ENCODE results near the gene KLHL28. TPM values are rescaled to one million over a fixed set of nuclear protein-coding genes. Genes with fewer than 3 reads are reported as not detected.

The KLHL28 gene
- total and polyA plus RNA-seq, 10 of the 15 experiments (the other 5 are each of a cell fraction or from before 2014, with no cell fraction given), result 2.7 to 9.8 (median 6.2) TPM

DNA sequence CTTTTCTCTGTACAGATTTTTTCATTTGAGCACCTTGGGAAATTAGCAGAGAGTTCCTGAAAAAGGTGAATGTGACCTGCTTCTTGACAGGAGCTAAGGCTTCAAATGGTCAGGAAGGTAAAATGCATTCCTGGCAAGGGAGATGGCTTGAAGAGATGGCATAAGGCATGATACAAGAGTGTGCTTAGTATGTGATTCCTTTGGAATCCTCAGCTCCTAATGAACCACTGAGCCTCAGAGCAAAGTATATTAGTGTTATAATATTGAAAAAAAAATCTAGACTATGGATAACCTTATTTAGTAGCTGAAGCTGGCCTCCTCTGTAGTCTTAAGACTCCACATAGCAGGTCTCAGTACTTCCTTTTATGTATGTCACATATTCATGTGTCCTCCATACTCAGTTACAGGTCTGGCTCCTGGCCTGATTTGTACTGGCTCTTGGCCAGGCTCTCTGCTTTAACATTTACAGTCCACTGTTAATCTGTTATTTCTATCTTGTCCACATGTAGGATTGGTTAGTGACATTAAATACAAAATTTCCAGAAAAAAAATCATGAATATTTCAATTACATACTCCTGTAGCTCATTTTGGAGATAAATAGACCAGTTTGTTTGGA, 18.1 kb upstream of the KLHL28 start (continued):
- TF ChIP-seq, protein P1, sequence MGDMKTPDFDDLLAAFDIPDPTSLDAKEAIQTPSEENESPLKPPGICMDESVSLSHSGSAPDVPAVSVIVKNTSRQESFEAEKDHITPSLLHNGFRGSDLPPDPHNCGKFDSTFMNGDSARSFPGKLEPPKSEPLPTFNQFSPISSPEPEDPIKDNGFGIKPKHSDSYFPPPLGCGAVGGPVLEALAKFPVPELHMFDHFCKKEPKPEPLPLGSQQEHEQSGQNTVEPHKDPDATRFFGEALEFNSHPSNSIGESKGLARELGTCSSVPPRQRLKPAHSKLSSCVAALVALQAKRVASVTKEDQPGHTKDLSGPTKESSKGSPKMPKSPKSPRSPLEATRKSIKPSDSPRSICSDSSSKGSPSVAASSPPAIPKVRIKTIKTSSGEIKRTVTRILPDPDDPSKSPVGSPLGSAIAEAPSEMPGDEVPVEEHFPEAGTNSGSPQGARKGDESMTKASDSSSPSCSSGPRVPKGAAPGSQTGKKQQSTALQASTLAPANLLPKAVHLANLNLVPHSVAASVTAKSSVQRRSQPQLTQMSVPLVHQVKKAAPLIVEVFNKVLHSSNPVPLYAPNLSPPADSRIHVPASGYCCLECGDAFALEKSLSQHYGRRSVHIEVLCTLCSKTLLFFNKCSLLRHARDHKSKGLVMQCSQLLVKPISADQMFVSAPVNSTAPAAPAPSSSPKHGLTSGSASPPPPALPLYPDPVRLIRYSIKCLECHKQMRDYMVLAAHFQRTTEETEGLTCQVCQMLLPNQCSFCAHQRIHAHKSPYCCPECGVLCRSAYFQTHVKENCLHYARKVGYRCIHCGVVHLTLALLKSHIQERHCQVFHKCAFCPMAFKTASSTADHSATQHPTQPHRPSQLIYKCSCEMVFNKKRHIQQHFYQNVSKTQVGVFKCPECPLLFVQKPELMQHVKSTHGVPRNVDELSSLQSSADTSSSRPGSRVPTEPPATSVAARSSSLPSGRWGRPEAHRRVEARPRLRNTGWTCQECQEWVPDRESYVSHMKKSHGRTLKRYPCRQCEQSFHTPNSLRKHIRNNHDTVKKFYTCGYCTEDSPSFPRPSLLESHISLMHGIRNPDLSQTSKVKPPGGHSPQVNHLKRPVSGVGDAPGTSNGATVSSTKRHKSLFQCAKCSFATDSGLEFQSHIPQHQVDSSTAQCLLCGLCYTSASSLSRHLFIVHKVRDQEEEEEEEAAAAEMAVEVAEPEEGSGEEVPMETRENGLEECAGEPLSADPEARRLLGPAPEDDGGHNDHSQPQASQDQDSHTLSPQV (IDR thresholded peaks at IDR 0.05), result no peak

- Histone ChIP-seq H3K36me3 (ENCODE audit: control insufficient read depth in 2 of 2, insufficient read depth in 2 of 2, low read length in 1 of 2) (no peaks in the 10 kb centered on the region), H2AFZ (ENCODE audit: control insufficient read depth, low read depth, low read length) (no peak overlapping the region), H3K4me3 (no peak overlapping the region), H3K4me1 (ENCODE audit: control insufficient read depth, insufficient read depth, low read length) (no peaks in the 10 kb centered on the region), H4K20me1 (ENCODE audit: control insufficient read depth, insufficient read depth) (no peaks in the 10 kb centered on the region), H3K27me3 (replicated peaks in 1 of 2; ENCODE audit: control insufficient read depth in 2 of 2, insufficient read depth in 2 of 2, low read length in 1 of 2) (no peaks in the 10 kb centered on the region), H3K9me3 (replicated peaks; ENCODE audit: control insufficient read depth, insufficient read depth, low read length) (no peaks in the 10 kb centered on the region; the same call in 1 of the 3 replicates), H3K4me2 (ENCODE audit: control insufficient read depth, insufficient read depth) (no peak overlapping the region), H3K27ac (ENCODE audit: control insufficient read depth, insufficient read depth) (no peak overlapping the region), H3K79me2 (ENCODE audit: control insufficient read depth, insufficient read depth, low read length) (peaks cover 25% of the 10 kb centered on the region), H3K9ac (ENCODE audit: control insufficient read depth, insufficient read depth, low read length) (no peak overlapping the region)
- FAIRE-seq (no peak), DNase-seq (ENCODE audit: low read depth, low spot score) (no peak), ATAC-seq (no peak)
- no peak for TF ChIP-seq SREBF1 (IDR thresholded peaks at IDR 0.05; ENCODE audit: low read length)
- no peak for TF ChIP-seq USF2 (IDR thresholded peaks at IDR 0.05; ENCODE audit: borderline replicate concordance, low read depth, low read length)
- TF ChIP-seq HDAC2 (IDR thresholded peaks at IDR 0.05), result no peak
- no peak for TF ChIP-seq KDM1A (IDR thresholded peaks at IDR 0.05; ENCODE audit: borderline replicate concordance)
- TF ChIP-seq ASH2L (IDR thresholded peaks at IDR 0.05; ENCODE audit: borderline replicate concordance, low read depth), result no peak
- no peak for TF ChIP-seq MEF2B (IDR thresholded peaks at IDR 0.05; ENCODE audit: partially characterized antibody, poor library complexity, severe bottlenecking)
- no peak for TF ChIP-seq SMARCA5 (IDR thresholded peaks at IDR 0.05)
- no peak for TF ChIP-seq NFYB (IDR thresholded peaks at IDR 0.05; ENCODE audit: insufficient read depth, low read depth, low read length)
- no peak for TF ChIP-seq CREB1 (IDR thresholded peaks at IDR 0.05; ENCODE audit: low read depth)
- no peak for TF ChIP-seq POU2F2 (IDR thresholded peaks at IDR 0.05; ENCODE audit: borderline replicate concordance, low read depth, low read length)
- TF ChIP-seq, protein P2, sequence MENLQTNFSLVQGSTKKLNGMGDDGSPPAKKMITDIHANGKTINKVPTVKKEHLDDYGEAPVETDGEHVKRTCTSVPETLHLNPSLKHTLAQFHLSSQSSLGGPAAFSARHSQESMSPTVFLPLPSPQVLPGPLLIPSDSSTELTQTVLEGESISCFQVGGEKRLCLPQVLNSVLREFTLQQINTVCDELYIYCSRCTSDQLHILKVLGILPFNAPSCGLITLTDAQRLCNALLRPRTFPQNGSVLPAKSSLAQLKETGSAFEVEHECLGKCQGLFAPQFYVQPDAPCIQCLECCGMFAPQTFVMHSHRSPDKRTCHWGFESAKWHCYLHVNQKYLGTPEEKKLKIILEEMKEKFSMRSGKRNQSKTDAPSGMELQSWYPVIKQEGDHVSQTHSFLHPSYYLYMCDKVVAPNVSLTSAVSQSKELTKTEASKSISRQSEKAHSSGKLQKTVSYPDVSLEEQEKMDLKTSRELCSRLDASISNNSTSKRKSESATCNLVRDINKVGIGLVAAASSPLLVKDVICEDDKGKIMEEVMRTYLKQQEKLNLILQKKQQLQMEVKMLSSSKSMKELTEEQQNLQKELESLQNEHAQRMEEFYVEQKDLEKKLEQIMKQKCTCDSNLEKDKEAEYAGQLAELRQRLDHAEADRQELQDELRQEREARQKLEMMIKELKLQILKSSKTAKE (IDR thresholded peaks at IDR 0.05; ENCODE audit: low read depth, poor library complexity, severe bottlenecking), result no peak
- TF ChIP-seq CREM (IDR thresholded peaks at IDR 0.05; ENCODE audit: low read depth), result no peak
- no TSS peak for BruUV-seq (replicated peaks)
- ChIA-PET RAD21 (ENCODE audit: unreplicated experiment) (interaction anchor here (1.2 to 1.7 kb wide), 5 partner anchors 16 to 273 kb away, joined by 3 to 4 read pairs (median 3); partner anchors contain the start of genes KLHL28 and MIS18BP1), SMC1A (ENCODE audit: uncharacterized antibody, unreplicated experiment) (interaction anchor here (1.1 to 1.6 kb wide), 3 partner anchors 9 to 17 kb away, joined by 3 to 6 read pairs (median 3); partner anchors contain the start of genes KLHL28 and TOGARAM1), CTCF (interaction anchor here (1.2 to 1.3 kb wide), 2 partner anchors 9 to 65 kb away, joined by 3 to 4 read pairs; no protein-coding TSS in a partner anchor), POLR2A (interaction anchor here (1.0 to 3.2 kb wide), 4 partner anchors 13 to 157 kb away, joined by 3 to 14 read pairs (median 4); partner anchors contain the start of genes FANCM, KLHL28 and TOGARAM1)
- in situ Hi-C loops (cut with MboI) (no loop called here), intact Hi-C loops (cut with micrococcal nuclease; ENCODE audit: unreplicated experiment) (no loop called here)
- 44% methylated on average over 2 of the region's 2 CpGs for WGBS (ENCODE audit: insufficient coverage, insufficient replicate concordance, low lambda C conversion rate, missing lambda C conversion rate)
Observed at GRCh38 chr14:44979273-44979672, 17.5 kb upstream of the KLHL28 start.

Measured in GM12878 (cell line).